HG02840 (cell line): Measurements from ENCODE around the gene GRB10.
"Not testable (repeated sequence)": the region's sequence is repeated elsewhere in the genome, so short reads cannot be mapped to it uniquely, and the experiment has no call there.

ENCODE experiments used
- ATAC-seq: cut with Tn5 transposase; IDR thresholded peaks from one replicate; pipeline ENCODE4 v1.9.1; 2021; ENCODE audit warnings: mild to moderate bottlenecking, moderate library complexity, moderate number of reproducible peaks; ENCODE audit not compliant: unreplicated experiment, low FRiP score

The GRB10 gene

GRCh38 chr7:50751146-50751545, 31.6 kb downstream of the GRB10 start:
- no peak for ATAC-seq

GRCh38 chr7:50749896-50750295, 32.8 kb downstream of the GRB10 start:
- no peak for ATAC-seq

GRCh38 chr7:50748472-50748871, 34.2 kb downstream of the GRB10 start:
- no peak for ATAC-seq

GRCh38 chr7:50745835-50746234, 36.9 kb downstream of the GRB10 start:
- ATAC-seq, result no peak

DNA sequence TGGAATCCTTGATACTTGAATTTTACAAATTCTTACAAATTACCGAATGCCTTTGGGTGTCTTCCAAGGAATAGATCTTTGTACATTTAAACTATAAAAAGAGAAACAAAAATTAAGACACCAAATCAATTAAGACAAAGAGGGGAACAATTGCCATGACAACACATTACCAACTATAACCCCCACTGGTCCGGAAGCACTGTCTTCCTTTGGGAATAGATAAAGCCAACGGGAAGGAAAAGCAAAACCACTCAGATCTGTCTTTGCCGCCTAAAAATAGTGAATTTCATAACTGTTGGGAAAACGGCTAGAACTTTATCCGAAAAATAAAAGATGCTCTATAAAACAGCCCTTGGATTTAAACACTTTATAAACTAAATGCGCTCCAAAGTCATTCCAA, 37.4 kb downstream of the GRB10 start:
- no peak for ATAC-seq

DNA sequence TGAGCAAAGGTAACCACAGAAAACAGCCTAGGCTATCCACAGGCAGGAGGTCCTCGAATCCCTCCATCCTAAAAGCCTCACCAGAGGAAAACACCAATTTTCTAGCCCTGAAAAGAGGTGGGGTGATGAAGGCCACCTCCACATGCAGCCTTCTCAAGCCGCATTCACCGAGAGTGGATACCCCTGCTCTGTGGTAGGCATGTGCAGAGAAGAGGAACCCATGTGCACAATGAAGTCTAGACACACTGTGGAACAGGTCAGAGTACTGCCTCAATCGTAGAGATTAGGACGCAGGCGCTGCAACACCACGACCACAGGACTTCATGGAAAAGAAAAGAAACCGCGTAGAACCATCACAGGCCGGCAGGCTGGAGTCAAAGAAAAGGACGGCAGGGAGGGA, 38.8 kb downstream of the GRB10 start:
- ATAC-seq, result no peak

GRCh38 chr7:50743016-50743415, 39.7 kb downstream of the GRB10 start:
- no peak for ATAC-seq

- no peak for ATAC-seq
Measured at GRCh38 chr7:50742401-50742800, 40.3 kb downstream of the GRB10 start.

- no peak for ATAC-seq
Measured at GRCh38 chr7:50739744-50740435, 42.8 kb downstream of the GRB10 start.

GRCh38 chr7:50738932-50739331, 43.8 kb downstream of the GRB10 start:
- no peak for ATAC-seq

DNA sequence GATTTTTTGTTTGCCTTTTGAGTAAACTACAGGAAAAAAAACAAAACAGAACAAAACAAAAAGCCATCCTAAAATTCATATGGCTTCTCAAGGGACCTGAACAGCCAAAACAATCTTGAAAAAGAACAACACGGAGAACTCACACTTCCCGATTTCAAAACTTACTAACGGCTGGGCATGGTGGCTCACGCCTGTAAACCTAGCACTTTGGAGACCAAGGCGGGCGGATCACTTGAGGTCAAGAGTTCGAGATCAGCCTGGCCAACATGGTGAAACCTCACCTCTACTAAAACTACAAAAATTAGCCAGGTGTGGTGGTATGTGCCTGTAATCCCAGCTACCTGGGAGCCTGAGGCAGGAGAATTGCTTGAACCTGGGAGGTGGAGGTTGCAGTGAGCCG, 46.9 kb downstream of the GRB10 start:
- ATAC-seq, result not testable (repeated sequence)

DNA sequence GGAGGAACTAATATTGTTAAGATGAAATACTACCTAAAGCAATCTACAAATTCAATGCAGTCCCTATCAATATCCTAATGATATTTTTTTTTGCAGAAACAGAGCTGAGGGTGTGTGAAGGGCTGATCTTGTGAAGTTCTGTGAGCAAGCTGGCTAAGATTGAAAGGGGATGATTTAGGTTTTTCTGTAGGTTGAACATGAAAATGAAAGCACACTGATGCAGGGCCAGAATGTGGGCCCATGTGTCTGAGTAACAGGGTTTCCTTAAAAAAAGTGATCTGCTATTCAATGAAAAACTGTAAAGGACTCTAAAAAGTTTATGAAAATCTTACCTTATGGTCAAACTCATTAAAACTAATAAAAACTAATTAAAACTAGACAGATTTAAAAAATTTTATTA, 47.4 kb downstream of the GRB10 start:
- ATAC-seq, result no peak

- ATAC-seq, result no peak
Measured at GRCh38 chr7:50734246-50734645, 48.5 kb downstream of the GRB10 start.

DNA sequence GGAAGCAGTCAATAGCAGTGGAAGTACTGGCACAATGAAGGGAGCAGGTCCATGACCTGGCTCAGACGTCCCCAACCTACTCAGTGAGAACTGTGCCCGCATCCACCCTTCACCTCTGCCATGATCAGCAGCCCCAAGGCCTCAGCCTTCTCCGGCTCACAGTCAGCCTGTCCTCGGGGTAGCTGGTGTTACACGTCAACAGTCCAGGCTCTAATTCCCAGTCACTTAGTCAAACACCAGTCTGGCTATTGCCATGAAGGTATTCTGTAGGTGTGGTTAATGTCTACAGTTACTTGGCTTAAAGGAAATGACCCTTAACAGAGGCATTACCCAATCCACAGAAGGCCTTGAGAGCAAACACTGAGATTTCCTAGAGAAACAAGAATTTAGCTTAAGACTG, 49.1 kb downstream of the GRB10 start:
- ATAC-seq, result no peak

GRCh38 chr7:50731703-50732582, 50.8 kb downstream of the GRB10 start:
- ATAC-seq, result no peak

DNA sequence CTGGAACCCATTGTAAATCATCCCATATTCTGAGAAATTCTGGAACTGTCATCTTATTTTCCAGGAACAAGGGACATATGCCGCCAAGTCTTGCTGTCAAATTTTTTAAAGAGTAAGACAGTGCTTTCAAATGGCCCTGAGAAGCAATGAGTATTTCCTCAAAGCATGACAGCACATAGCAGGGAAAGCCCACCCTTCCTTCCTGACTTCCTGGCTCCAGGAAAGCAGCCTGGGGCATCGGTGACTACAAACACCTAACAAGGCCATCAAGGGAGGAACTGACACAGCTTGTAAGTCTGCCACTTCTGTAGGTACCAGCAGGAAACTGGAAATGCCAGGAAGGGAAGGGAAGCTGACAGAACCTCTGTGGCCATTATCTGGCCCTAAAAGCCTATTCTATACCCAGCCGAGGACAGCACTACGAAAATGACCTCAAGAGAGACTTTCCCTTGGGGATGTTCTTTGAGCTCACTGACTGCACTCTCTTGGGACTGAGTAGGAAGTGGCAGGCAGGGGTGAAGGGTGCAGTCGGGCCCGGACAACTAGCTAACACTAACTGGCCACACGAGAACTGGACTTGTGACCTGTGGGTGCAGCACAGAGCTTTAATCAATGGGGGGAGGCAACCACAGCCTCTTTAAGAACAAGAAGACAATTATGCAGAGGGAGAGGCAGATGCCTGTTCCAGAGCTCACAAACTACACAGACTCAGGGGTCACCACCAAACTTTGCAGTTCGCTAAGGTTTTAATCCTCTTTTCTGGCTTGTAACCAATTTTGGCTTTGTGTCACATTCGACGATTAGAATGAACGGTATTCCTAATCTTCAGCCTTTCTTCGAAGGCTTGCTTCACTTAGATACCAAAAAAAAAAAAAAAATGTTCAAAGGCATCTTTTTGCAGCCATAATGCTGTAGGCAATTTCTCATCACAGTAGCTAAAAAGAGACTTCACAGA, 52.0 kb downstream of the GRB10 start:
- no peak for ATAC-seq

- ATAC-seq, result no peak
Measured at GRCh38 chr7:50729962-50730361, 52.7 kb downstream of the GRB10 start.

- no peak for ATAC-seq
Measured at GRCh38 chr7:50728184-50728583, 54.5 kb downstream of the GRB10 start.

DNA sequence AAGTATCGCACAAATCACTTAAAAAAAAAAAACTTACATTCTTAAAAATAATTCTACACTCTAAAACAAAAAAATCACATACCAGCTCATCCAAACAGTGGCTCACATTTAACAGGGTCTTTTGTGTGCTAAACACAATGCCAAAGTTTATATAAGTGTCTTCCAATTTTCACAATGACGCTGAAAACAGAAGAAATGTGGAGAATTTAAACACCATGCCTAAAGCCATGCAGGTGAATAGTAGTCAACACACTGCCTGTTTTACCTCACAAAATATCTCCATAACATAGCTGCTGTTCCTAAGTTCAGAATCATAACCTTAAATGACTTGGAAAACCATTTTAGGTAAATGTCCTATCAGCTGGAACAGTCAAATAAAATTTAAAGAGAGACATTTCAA, 55.0 kb downstream of the GRB10 start:
- no peak for ATAC-seq

GRCh38 chr7:50727072-50727471, 55.6 kb downstream of the GRB10 start:
- ATAC-seq, result no peak

DNA sequence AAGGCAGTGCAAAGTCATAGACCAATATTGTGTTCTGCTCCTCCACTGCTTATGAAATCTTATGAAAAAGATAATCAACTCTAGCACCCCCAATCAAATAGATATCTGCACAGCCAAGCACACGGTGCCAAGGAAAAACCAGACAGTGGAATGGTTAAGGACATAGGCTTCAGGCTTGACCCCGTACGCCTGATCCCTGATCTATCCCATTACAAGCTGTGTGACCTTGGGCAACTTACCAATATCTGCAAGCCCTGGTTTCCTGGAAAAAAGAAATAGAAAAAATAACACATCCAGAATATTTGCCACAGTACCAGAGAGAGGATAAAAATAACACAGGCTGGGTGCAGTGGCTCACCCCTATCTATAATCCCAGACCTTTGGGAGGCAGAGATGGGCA, 56.9 kb downstream of the GRB10 start:
- no peak for ATAC-seq
